ENCODE measurements around the gene CCDC102B. TPM values are rescaled to one million over a fixed set of nuclear protein-coding genes. Genes with fewer than 3 reads are reported as not detected.

Gene CCDC102B
- total RNA-seq, 1 donor from 2014 or later = 8.1 TPM

DNA sequence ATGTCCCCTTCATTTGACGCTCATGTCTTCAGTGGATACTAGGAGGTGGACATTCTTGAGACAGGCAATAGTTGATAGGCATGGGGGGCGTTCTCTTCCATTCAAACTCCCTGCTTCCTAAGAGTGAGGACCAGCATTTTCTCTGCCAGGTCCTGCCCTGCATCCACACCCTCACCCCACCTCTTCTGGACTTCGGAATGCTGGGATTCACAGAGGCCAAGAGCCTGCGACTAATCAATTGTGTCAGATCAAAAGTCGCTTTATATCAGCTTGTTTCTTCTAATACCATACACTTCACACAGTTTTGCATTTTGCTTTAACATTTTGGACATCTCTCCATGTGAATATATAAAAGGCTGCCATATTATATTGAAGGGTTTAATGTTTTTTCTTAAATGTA lies 210.7 kb downstream of the CCDC102B start:
- Mint-ChIP-seq H3K9me3 (ENCODE audit: low read depth) (no peaks in the 10 kb centered on the region), H3K4me3 (ENCODE audit: unreplicated experiment) (no peak overlapping the region), H3K27me3 (ENCODE audit: low read depth) (no peaks in the 10 kb centered on the region), H3K4me1 (ENCODE audit: low read depth) (no peaks in the 10 kb centered on the region), H3K36me3 (ENCODE audit: low read depth) (no peaks in the 10 kb centered on the region), H3K27ac (ENCODE audit: unreplicated experiment) (no peak overlapping the region)
- no peak for TF ChIP-seq CTCF (IDR thresholded peaks at IDR 0.05)
- DNase-seq (ENCODE audit: low spot score) = no peak

- TF ChIP-seq CTCF (IDR thresholded peaks at IDR 0.05) = no peak
- Mint-ChIP-seq H3K27me3 (ENCODE audit: low read depth) (no peaks in the 10 kb centered on the region), H3K4me1 (ENCODE audit: low read depth) (peaks cover 5% of the 10 kb centered on the region), H3K36me3 (ENCODE audit: low read depth) (no peaks in the 10 kb centered on the region), H3K27ac (ENCODE audit: unreplicated experiment) (no peak overlapping the region), H3K4me3 (ENCODE audit: unreplicated experiment) (no peak overlapping the region), H3K9me3 (ENCODE audit: low read depth) (no peaks in the 10 kb centered on the region)
- DNase-seq (ENCODE audit: low spot score) = no peak
Measured at GRCh38 chr18:69021211-69021805, 223.4 kb downstream of the CCDC102B start.

GRCh38 chr18:69022426-69022825 lies 224.5 kb downstream of the CCDC102B start:
- Mint-ChIP-seq H3K27me3 (ENCODE audit: low read depth) (no peaks in the 10 kb centered on the region), H3K9me3 (ENCODE audit: low read depth) (no peaks in the 10 kb centered on the region), H3K36me3 (ENCODE audit: low read depth) (no peaks in the 10 kb centered on the region), H3K27ac (ENCODE audit: unreplicated experiment) (no peak overlapping the region), H3K4me1 (ENCODE audit: low read depth) (peaks cover 5% of the 10 kb centered on the region), H3K4me3 (ENCODE audit: unreplicated experiment) (no peak overlapping the region)
- DNase-seq (ENCODE audit: low spot score) = no peak
- no peak for TF ChIP-seq CTCF (IDR thresholded peaks at IDR 0.05)

DNA sequence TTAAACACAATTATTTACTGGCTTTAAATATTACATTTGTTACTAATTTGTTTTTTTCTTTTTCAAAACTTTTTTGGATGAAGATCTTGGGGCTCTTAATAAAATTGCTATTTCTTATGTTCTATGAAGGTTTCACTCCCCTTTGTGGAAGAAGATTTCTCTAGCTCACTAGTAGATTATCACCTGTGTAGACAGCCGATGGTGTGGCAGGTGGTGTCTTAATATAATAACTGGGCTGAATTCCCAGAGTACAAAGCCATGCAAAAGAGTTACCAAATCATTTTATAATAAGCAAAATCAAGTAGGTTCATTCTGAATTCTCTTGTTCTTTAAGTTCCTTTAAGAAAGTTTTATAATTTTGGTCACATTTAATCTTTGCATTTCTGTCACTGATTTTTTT lies 233.7 kb downstream of the CCDC102B start:
- H3K4me3 Mint-ChIP-seq (ENCODE audit: unreplicated experiment) = no peak overlapping the region
- no peak overlapping the region for H3K27ac Mint-ChIP-seq (ENCODE audit: unreplicated experiment)
- no peak for DNase-seq (ENCODE audit: low spot score)
- no peaks in the 10 kb centered on the region for H3K4me1 Mint-ChIP-seq (ENCODE audit: low read depth)
- no peaks in the 10 kb centered on the region for H3K27me3 Mint-ChIP-seq (ENCODE audit: low read depth)
- H3K9me3 Mint-ChIP-seq (ENCODE audit: low read depth) = no peaks in the 10 kb centered on the region
- TF ChIP-seq CTCF (IDR thresholded peaks at IDR 0.05) = no peak
- H3K36me3 Mint-ChIP-seq (ENCODE audit: low read depth) = no peaks in the 10 kb centered on the region

- no peak for DNase-seq (ENCODE audit: low spot score)
- Mint-ChIP-seq H3K27ac (ENCODE audit: unreplicated experiment) (no peak overlapping the region), H3K4me3 (ENCODE audit: unreplicated experiment) (no peak overlapping the region), H3K4me1 (ENCODE audit: low read depth) (no peaks in the 10 kb centered on the region), H3K36me3 (ENCODE audit: low read depth) (no peaks in the 10 kb centered on the region), H3K27me3 (ENCODE audit: low read depth) (no peaks in the 10 kb centered on the region), H3K9me3 (ENCODE audit: low read depth) (no peaks in the 10 kb centered on the region)
- no peak for TF ChIP-seq CTCF (IDR thresholded peaks at IDR 0.05)
Measured at GRCh38 chr18:69032009-69032408, 234.1 kb downstream of the CCDC102B start.
